IMR-90 (cell line): ENCODE data around the gene ARL2. TPM values are rescaled to one million over a fixed set of nuclear protein-coding genes. Genes with fewer than 3 reads are reported as not detected.
"Not testable (repeated sequence)": the region's sequence is repeated elsewhere in the genome, so short reads cannot be mapped to it uniquely, and the experiment has no call there.

ENCODE experiments used
- ATAC-seq: fragments of 200-7000 bp; cut with Tn5 transposase; 2 replicates; pipeline ENCODE4 v1.9.1; 2020; ENCODE audit warnings: low read depth, mild to moderate bottlenecking, moderate library complexity
- BruUV-seq: library from RNA; stranded (reverse); fragments of 400-500 nt; replicated peaks from 2 replicates; lab custom pipeline; 2021; lab: Mats Ljungman, UMichigan
- CTCF ChIA-PET: fragments of 300-600 bp; formaldehyde crosslinking; extraction: SDS; loops from one replicate; lab custom pipeline; 2021; ENCODE audit warnings: antibody characterized with exemption; lab: Yijun Ruan, JAX
- POLR2A ChIA-PET: fragments of 300-600 bp; sonication (Branson Sonifier 250); formaldehyde crosslinking; loops from one replicate; lab custom pipeline; 2022; ENCODE audit warnings: antibody characterized with exemption; ENCODE audit not compliant: unreplicated experiment; lab: Charles Lee
- DNase-seq: peaks from one replicate; pipeline ENCODE4 v3.0.0; 2013
- H2AFZ ChIP-seq: replicated peaks from 2 replicates; pipeline ENCODE3; 2013; ENCODE audit warnings: low read length, mild to moderate bottlenecking; ENCODE audit not compliant: poor library complexity
- H2AK5ac ChIP-seq: 2 replicates; pipeline ENCODE4 v1.6.1; 2013; ENCODE audit warnings: low read depth, low read length, inconsistent platforms
- H2AK9ac ChIP-seq: replicated peaks from 2 replicates; pipeline ENCODE3; 2013; ENCODE audit warnings: mild to moderate bottlenecking, low read depth, low read length, moderate library complexity; ENCODE audit not compliant: poor library complexity
- H2BK120ac ChIP-seq: 2 replicates; pipeline ENCODE4 v1.6.1; 2013; ENCODE audit warnings: low read depth, low read length, inconsistent platforms
- H2BK15ac ChIP-seq: 3 replicates; pipeline ENCODE4 v1.6.1; 2013; ENCODE audit warnings: low read depth, low read length, inconsistent platforms
- H2BK20ac ChIP-seq: 2 replicates; pipeline ENCODE4 v1.6.1; 2013; ENCODE audit warnings: low read depth, mild to moderate bottlenecking, inconsistent platforms, low read length, moderate library complexity
- H2BK5ac ChIP-seq: 2 replicates; pipeline ENCODE4 v1.6.1; 2013; ENCODE audit warnings: mild to moderate bottlenecking, low read depth, low read length, inconsistent platforms; ENCODE audit not compliant: poor library complexity, severe bottlenecking
- H3K14ac ChIP-seq: replicated peaks from 2 replicates; pipeline ENCODE4 v1.6.1; 2013; ENCODE audit warnings: low read depth, low read length, inconsistent platforms
- H3K18ac ChIP-seq: 2 replicates; pipeline ENCODE4 v1.6.1; 2013; ENCODE audit warnings: low read depth, low read length, control low read depth
- H3K23ac ChIP-seq: 2 replicates; pipeline ENCODE4 v1.6.1; 2013; ENCODE audit warnings: low read depth, low read length, inconsistent platforms
- H3K27ac ChIP-seq: 2 replicates; pipeline ENCODE4 v1.5.1; 2013; ENCODE audit warnings: mild to moderate bottlenecking, control low read depth, low read length; ENCODE audit not compliant: insufficient read depth
- H3K27me3 ChIP-seq: 2 replicates; pipeline ENCODE4 v1.6.1; 2013; ENCODE audit warnings: low read length; ENCODE audit not compliant: control insufficient read depth, insufficient read depth
- H3K36me3 ChIP-seq: 2 replicates; pipeline ENCODE4 v1.6.1; 2013; ENCODE audit warnings: low read length, mixed read lengths; ENCODE audit not compliant: control insufficient read depth, insufficient read depth
- H3K4ac ChIP-seq: 2 replicates; pipeline ENCODE4 v1.6.1; 2013; ENCODE audit warnings: low read depth, low read length, inconsistent platforms
- H3K4me1 ChIP-seq: 2 replicates; pipeline ENCODE4 v1.6.1; 2013; ENCODE audit warnings: low read length, mixed read lengths; ENCODE audit not compliant: control insufficient read depth, insufficient read depth
- H3K4me2 ChIP-seq: 2 replicates; pipeline ENCODE4 v1.6.1; 2013; ENCODE audit warnings: low read depth, mild to moderate bottlenecking, control low read depth, low read length, moderate library complexity
- H3K4me3 ChIP-seq: 2 replicates; pipeline ENCODE4 v1.5.1; 2013; ENCODE audit warnings: low read depth, mild to moderate bottlenecking, control low read depth, low read length, moderate library complexity; ENCODE audit not compliant: insufficient read depth
- H3K56ac ChIP-seq: 2 replicates; pipeline ENCODE4 v1.6.1; 2013; ENCODE audit warnings: low read length, inconsistent platforms; ENCODE audit not compliant: insufficient read depth; ENCODE audit errors: extremely low read depth
- H3K79me1 ChIP-seq, 2 experiments: 2 replicates each; pipeline ENCODE4 v1.6.1; 2013; ENCODE audit warnings: low read length in 2 of 2, inconsistent platforms in 1 of 2, low read depth in 1 of 2
- H3K9ac ChIP-seq: 2 replicates; pipeline ENCODE4 v1.6.1; 2013; ENCODE audit warnings: low read depth, low read length, control low read depth
- H3K9me1 ChIP-seq: 2 replicates; pipeline ENCODE4 v1.6.1; 2013; ENCODE audit warnings: low read length, inconsistent platforms; ENCODE audit not compliant: insufficient read depth
- H3K9me3 ChIP-seq: 2 replicates; pipeline ENCODE4 v1.6.1; 2013; ENCODE audit warnings: low read length; ENCODE audit not compliant: control insufficient read depth, insufficient read depth
- H4K20me1 ChIP-seq: 2 replicates; pipeline ENCODE4 v1.6.1; 2013; ENCODE audit warnings: low read length, inconsistent platforms; ENCODE audit not compliant: insufficient read depth
- H4K5ac ChIP-seq: 2 replicates; pipeline ENCODE4 v1.6.1; 2013; ENCODE audit warnings: mild to moderate bottlenecking, low read depth, low read length, control low read depth
- H4K8ac ChIP-seq, 2 experiments: 2 replicates each; pipeline ENCODE4 v1.6.1; 2013; ENCODE audit warnings: low read depth in 2 of 2, low read length in 2 of 2, control low read depth in 1 of 2, inconsistent platforms in 1 of 2
- H4K91ac ChIP-seq: 2 replicates; pipeline ENCODE4 v1.6.1; 2013; ENCODE audit warnings: low read depth, low read length, inconsistent platforms; ENCODE audit not compliant: insufficient read depth
- WGBS, 2 experiments: methylation state at CpG; one replicate each; pipeline versions ENCODE4 v1.1.5 to v1.1.7; 2013; ENCODE audit warnings: missing lambda C conversion rate in 2 of 2; ENCODE audit not compliant: insufficient read length in 1 of 2; ENCODE audit errors: extremely low coverage in 2 of 2; 5-methylcytosine and 5-hydroxymethylcytosine counted together
- dilution Hi-C: fragments of 300-500 bp; cut with HindIII; formaldehyde crosslinking; loops from one replicate; pipeline ENCODE4 v1.14.3; 2018; ENCODE audit warnings: low sequenced_read_pairs; ENCODE audit not compliant: unreplicated experiment
- in situ Hi-C: fragments of 300-500 bp; cut with MboI; formaldehyde crosslinking; loops from 3 replicates; pipeline ENCODE4 v1.14.3; 2019; ENCODE audit warnings: low sequenced_read_pairs, inconsistent platforms, mixed read lengths
- intact Hi-C: fragments of 100-400 bp; cut with micrococcal nuclease; formaldehyde crosslinking; loops from 2 replicates; pipeline ENCODE4 v1.10.0; 2022
- polyA plus RNA-seq, 3 experiments: library from polyadenylated mRNA; depleted of rRNA; stranded (reverse); fragments of >200 nt; gene quantifications; 2 replicates each; pipeline ENCODE4 v1.2.3, GENCODE V29; 2012; ENCODE audit warnings: low replicate concordance in 1 of 3
- total RNA-seq: library from RNA; depleted of rRNA; stranded (reverse); fragments of >200 nt; gene quantifications from 2 replicates; pipeline ENCODE4 v1.2.3, GENCODE V29; 2012

Gene ARL2
- total and polyA plus RNA-seq, 2 of the 4 experiments (the other 2 are of a cell fraction) = 48.9 to 152 TPM

- H3K18ac ChIP-seq, H2AK9ac ChIP-seq, ATAC-seq, H2BK20ac ChIP-seq, H2BK120ac ChIP-seq, H2BK5ac ChIP-seq, CTCF ChIA-PET, BruUV-seq, H3K4me2 ChIP-seq, H4K91ac ChIP-seq, H3K9me1 ChIP-seq, H4K5ac ChIP-seq, H3K9ac ChIP-seq, H3K23ac ChIP-seq, H3K14ac ChIP-seq, H2AK5ac ChIP-seq, H2AFZ ChIP-seq, H4K20me1 ChIP-seq, in situ Hi-C loops, H3K27ac ChIP-seq, H2BK15ac ChIP-seq, H3K79me1 ChIP-seq, H3K4ac ChIP-seq, H3K9me3 ChIP-seq, H3K4me1 ChIP-seq, H3K56ac ChIP-seq, H4K8ac ChIP-seq, POLR2A ChIA-PET, dilution Hi-C loops, DNase-seq, intact Hi-C loops, H3K4me3 ChIP-seq, H3K27me3 ChIP-seq: not testable (repeated sequence)
- H3K36me3 ChIP-seq = peaks cover 10% of the 10 kb centered on the region
- 69% methylated on average over 3 of the region's 8 CpGs; no CpG with 5 or more reads in 1 of the 2 experiments for WGBS, 2 experiments
These were observed 9.5 kb downstream of the ARL2 start for GRCh38 chr11:65023502-65023901.
